Peyer's patch (tissue), 4 donors: Measurements from ENCODE around the gene SLC17A3.

Source experiments
- CTCF ChIP-seq, 6 experiments: fragments of 450-650 bp in 4 of 6; fragments of 200-600 bp in 2 of 6; sonication (generic) in 1 of 6; IDR thresholded peaks; one replicate each; pipeline ENCODE4 v1.5.1; 2017 to 2019; ENCODE audit warnings: antibody characterized with exemption in 6 of 6, mild to moderate bottlenecking in 3 of 6, moderate library complexity in 1 of 6
- POLR2A ChIP-seq, 2 donors: fragments of 450-650 bp; IDR thresholded peaks; one replicate each; pipeline ENCODE4 v1.5.1; 2017; ENCODE audit warnings: antibody characterized with exemption in 2 of 2, mild to moderate bottlenecking in 2 of 2, moderate library complexity in 2 of 2

- TF ChIP-seq POLR2A (IDR thresholded peaks at IDR 0.05), result no peak
- TF ChIP-seq CTCF (IDR thresholded peaks at IDR 0.05), result no peak
Measured at GRCh38 chr6:25874822-25875562, 949 bp upstream of the SLC17A3 start.
